CD4-positive, alpha-beta memory T cell (primary cell): ENCODE data around the gene USP36. TPM values are rescaled to one million over a fixed set of nuclear protein-coding genes. Genes with fewer than 3 reads are reported as not detected.

Experiments used
- CTCF ChIA-PET: fragments of 350-600 bp; sonication (Branson Sonifier 250); formaldehyde crosslinking; loops from one replicate; lab custom pipeline; 2021; ENCODE audit warnings: inconsistent platforms; ENCODE audit not compliant: partially characterized antibody; lab: Charles Lee
- POLR2A ChIA-PET: fragments of 350-600 bp; sonication (Branson Sonifier 250); formaldehyde crosslinking; loops from one replicate; lab custom pipeline; 2021; ENCODE audit not compliant: partially characterized antibody; lab: Charles Lee
- DNase-seq, 5 donors: peaks; one replicate each; pipeline versions ENCODE4 v3.0.0 to v3.0.0-alpha.2; 2020 to 2022; ENCODE audit warnings: mixed read lengths in 1 of 5
- H3K27ac ChIP-seq: one replicate; pipeline ENCODE4 v1.7.0; 2013; ENCODE audit warnings: low read depth, low read length
- H3K27me3 ChIP-seq: 2 replicates; pipeline ENCODE4 v1.7.0; 2013; ENCODE audit warnings: mild to moderate bottlenecking, low read length, moderate library complexity; ENCODE audit not compliant: insufficient read depth
- H3K36me3 ChIP-seq: 2 replicates; pipeline ENCODE4 v1.7.0; 2013; ENCODE audit warnings: mild to moderate bottlenecking, low read length, moderate library complexity; ENCODE audit not compliant: insufficient read depth
- H3K4me1 ChIP-seq: 2 replicates; pipeline ENCODE4 v1.7.0; 2013; ENCODE audit warnings: mild to moderate bottlenecking, low read length, moderate library complexity; ENCODE audit not compliant: insufficient read depth
- H3K4me3 ChIP-seq, 2 donors: one replicate each; pipeline ENCODE4 v1.7.0; 2013; ENCODE audit warnings: low read length in 2 of 2, mild to moderate bottlenecking in 1 of 2
- H3K9me3 ChIP-seq, 2 donors: one replicate each; pipeline ENCODE4 v1.7.0; 2013; ENCODE audit warnings: low read length in 2 of 2, control low read depth in 1 of 2; ENCODE audit not compliant: control insufficient read depth in 1 of 2
- H3K27ac Mint-ChIP-seq, 7 donors: one replicate each; pipeline ENCODE4 v1.8.0; 2020 to 2021; ENCODE audit warnings: mixed read lengths in 7 of 7, mild to moderate bottlenecking in 6 of 7, inconsistent platforms in 3 of 7, moderate library complexity in 3 of 7
- H3K27me3 Mint-ChIP-seq, 2 donors: one replicate each; pipeline ENCODE4 v1.8.0; 2020 to 2021; ENCODE audit warnings: mixed read lengths in 2 of 2
- H3K36me3 Mint-ChIP-seq, 2 donors: one replicate each; pipeline ENCODE4 v1.8.0; 2020 to 2021; ENCODE audit warnings: mixed read lengths in 2 of 2, inconsistent platforms in 1 of 2, mild to moderate bottlenecking in 1 of 2
- H3K4me1 Mint-ChIP-seq, 4 donors: one replicate each; pipeline ENCODE4 v1.8.0; 2020 to 2021; ENCODE audit warnings: mixed read lengths in 4 of 4, mild to moderate bottlenecking in 1 of 4
- H3K4me3 Mint-ChIP-seq, 8 donors: one replicate each; pipeline ENCODE4 v1.8.0; 2020 to 2021; ENCODE audit warnings: mixed read lengths in 8 of 8, mild to moderate bottlenecking in 7 of 8, moderate library complexity in 6 of 8, inconsistent platforms in 3 of 8
- H3K9me3 Mint-ChIP-seq, 8 donors: one replicate each; pipeline ENCODE4 v1.8.0; 2020 to 2021; ENCODE audit warnings: mixed read lengths in 8 of 8, mild to moderate bottlenecking in 5 of 8, inconsistent platforms in 3 of 8, moderate library complexity in 1 of 8
- intact Hi-C: fragments of 100-400 bp; cut with micrococcal nuclease; formaldehyde crosslinking; loops from one replicate; pipeline ENCODE4 v1.15.1; 2023
- polyA plus RNA-seq, 2 donors: library from polyadenylated mRNA; unstranded; fragments of 300-500 nt; fragmentation: Illumina TruSeq; gene quantifications; one replicate each; pipeline ENCODE4 v1.2.3, GENCODE V29; 2021
- total RNA-seq, 2 experiments: library from RNA; stranded (reverse); gene quantifications; one replicate each; pipeline ENCODE4 v1.2.3, GENCODE V29; 2021

The USP36 gene
- total and polyA plus RNA-seq, 4 experiments from 2014 or later = 35.4 to 183 (median 118) TPM

DNA sequence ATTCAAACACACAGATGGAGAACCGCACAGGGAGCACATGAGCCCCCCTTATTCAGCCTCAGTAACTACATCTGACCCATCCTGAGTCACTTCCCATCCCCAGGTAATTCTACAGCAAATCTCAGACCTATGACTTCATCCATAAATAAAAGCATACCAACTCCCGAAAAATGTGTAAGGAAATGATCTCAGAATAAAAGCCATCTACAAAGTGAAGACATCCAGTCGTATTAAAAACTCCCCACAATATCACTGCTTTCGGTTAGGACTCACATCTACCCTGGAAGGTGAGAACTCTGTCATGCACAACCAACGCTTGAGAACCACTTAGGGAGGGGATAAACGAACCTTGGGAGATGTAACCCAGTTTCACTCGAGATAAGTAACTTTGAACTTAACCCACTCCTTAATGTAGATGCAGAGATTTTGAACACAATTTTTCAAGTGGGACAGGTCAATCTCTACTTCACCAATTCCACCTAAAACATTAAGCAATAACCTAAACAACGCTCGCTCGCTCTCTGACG lies 1.3 kb downstream of the USP36 start:
- H3K36me3 Mint-ChIP-seq = peaks cover 31 to 49% of the 10 kb centered on the region in 2 donors
- Histone ChIP-seq H3K27me3 (no peaks in the 10 kb centered on the region), H3K36me3 (peaks cover 29% of the 10 kb centered on the region), H3K27ac (peak overlapping the region; percentile 95), H3K4me3 (peak overlapping the region; percentile 74 to 76), H3K9me3 (no peaks in the 10 kb centered on the region), H3K4me1 (peaks cover 40% of the 10 kb centered on the region)
- ChIA-PET CTCF (no interaction called here), POLR2A (interaction anchor here (0.6 to 6.3 kb wide), 4 partner anchors 10 to 41 kb away, joined by 3 to 27 read pairs (median 5); no protein-coding TSS in a partner anchor)
- no peaks in the 10 kb centered on the region for H3K27me3 Mint-ChIP-seq
- DNase-seq = peak; percentile 35 to 67 (median 56)
- peak overlapping the region; percentile 89 to 99 (median 98) for H3K27ac Mint-ChIP-seq
- H3K4me3 Mint-ChIP-seq = peak overlapping the region; percentile 93 to 99 (median 96)
- intact Hi-C loops = no loop called here
- no peaks in the 10 kb centered on the region for H3K9me3 Mint-ChIP-seq
- H3K4me1 Mint-ChIP-seq = peaks cover 40 to 74% (median 51%) of the 10 kb centered on the region in 4 donors

DNA sequence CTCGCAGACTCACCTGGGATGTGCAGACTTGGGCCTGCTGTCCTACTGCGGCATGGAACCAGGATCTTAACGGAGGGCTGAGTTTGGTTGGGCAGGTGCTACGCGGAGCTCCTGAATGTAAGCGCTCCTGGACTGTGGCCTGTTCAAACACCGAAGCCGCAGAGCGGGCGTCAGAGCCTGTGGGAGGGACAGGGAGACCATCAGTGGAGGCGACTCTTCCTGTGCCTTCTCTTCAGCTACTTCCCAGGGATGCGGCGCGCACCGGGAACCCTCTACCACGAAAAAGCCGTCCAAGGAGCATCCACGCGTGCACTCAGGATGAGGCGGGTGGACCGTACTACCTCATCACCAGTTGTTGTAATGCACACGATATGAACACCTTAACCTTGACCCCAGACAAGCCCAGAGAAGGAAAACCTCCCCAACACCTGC lies 2.0 kb downstream of the USP36 start:
- peaks cover 35% of the 10 kb centered on the region for H3K36me3 ChIP-seq
- Mint-ChIP-seq H3K4me1 (peaks cover 40 to 69% (median 48%) of the 10 kb centered on the region in 4 donors), H3K9me3 (no peaks in the 10 kb centered on the region), H3K4me3 (peak overlapping the region; percentile 93 to 99 (median 96)), H3K27ac (peak overlapping the region; percentile 73 to 99 (median 98)), H3K36me3 (peaks cover 38 to 55% of the 10 kb centered on the region in 2 donors), H3K27me3 (no peaks in the 10 kb centered on the region)
- intact Hi-C loops = no loop called here
- ChIA-PET CTCF (no interaction called here), POLR2A (interaction anchor here (0.6 to 6.3 kb wide), 8 partner anchors 9 to 103 kb away, joined by 3 to 27 read pairs (median 4); no protein-coding TSS in a partner anchor)
- no peaks in the 10 kb centered on the region for H3K27me3 ChIP-seq
- H3K4me1 ChIP-seq = peaks cover 40% of the 10 kb centered on the region
- DNase-seq = no peak
- no peaks in the 10 kb centered on the region for H3K9me3 ChIP-seq
- H3K27ac ChIP-seq = peak overlapping the region; percentile 95
- peak overlapping the region in 1 of 2 donors; percentile 76 for H3K4me3 ChIP-seq

DNA sequence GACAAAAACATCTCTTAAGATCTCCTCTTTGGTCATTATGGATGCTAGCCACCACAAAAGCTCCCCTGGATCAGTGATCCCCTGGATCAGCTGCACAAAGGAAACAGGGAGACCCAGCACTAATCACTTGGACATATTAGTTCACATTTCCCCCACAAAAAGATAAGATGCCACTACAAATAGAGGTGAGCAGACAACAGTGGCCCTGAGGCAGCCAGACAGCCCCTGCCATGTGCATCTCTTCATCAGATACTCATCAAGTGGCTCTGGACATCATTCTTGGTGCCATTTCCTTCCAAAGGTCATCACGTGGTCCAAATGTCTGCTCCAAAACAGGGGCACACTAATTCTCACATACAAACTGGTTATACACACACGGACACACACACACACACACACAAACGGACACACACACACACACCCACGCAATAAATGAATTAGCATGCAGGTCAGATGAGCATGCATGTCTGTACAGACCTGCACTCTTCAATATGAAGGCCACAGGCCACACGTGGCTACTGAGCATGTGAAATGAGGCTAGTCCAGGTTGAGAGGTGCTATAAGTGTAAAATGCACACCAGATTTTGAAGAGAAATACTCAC lies 4.1 kb downstream of the USP36 start:
- H3K27me3 Mint-ChIP-seq = no peaks in the 10 kb centered on the region
- H3K4me3 Mint-ChIP-seq = peak overlapping the region in 2 of 8 donors; percentile 27 to 42
- H3K36me3 ChIP-seq = peaks cover 51% of the 10 kb centered on the region
- no peak overlapping the region for H3K27ac ChIP-seq
- no peak overlapping the region for H3K4me3 ChIP-seq
- intact Hi-C loops = no loop called here
- H3K9me3 Mint-ChIP-seq = no peaks in the 10 kb centered on the region
- no peak for DNase-seq
- CTCF ChIA-PET = interaction anchor here (0.7 to 0.9 kb wide), 2 partner anchors 19 to 37 kb away, joined by 3 read pairs; no protein-coding TSS in a partner anchor
- H3K27ac Mint-ChIP-seq = peak overlapping the region in 4 of 7 donors; percentile 47 to 93 (median 76)
- peaks cover 57 to 76% of the 10 kb centered on the region in 2 donors for H3K36me3 Mint-ChIP-seq
- H3K27me3 ChIP-seq = no peaks in the 10 kb centered on the region
- no peaks in the 10 kb centered on the region for H3K9me3 ChIP-seq
- H3K4me1 Mint-ChIP-seq = peaks cover 34 to 67% (median 43%) of the 10 kb centered on the region in 4 donors
- H3K4me1 ChIP-seq = peaks cover 28% of the 10 kb centered on the region
- POLR2A ChIA-PET = interaction anchor here (6.3 kb wide), 1 partner anchor 17 kb away, joined by 27 read pairs; no protein-coding TSS in a partner anchor

DNA sequence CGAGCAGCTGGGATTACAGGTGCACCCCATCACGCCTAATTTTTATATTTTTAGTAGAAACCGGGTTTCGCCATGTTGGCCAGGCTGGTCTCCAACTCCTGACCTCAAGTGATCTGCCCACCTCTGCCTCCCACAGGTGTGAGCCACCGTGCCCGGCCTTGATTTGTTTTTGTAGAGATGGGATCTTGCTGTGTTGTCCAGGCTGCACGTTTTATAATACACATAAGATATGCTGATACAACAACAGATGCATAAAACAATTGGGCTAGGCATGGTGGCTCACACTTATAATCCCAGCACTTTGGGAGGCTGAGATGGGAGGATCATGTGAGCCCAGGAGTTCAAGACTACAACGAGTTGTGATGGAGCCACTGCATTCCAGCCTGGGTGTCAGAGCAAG lies 6.0 kb downstream of the USP36 start:
- H3K27me3 Mint-ChIP-seq = no peaks in the 10 kb centered on the region
- H3K36me3 Mint-ChIP-seq = peaks cover 66 to 84% of the 10 kb centered on the region in 2 donors
- Histone ChIP-seq H3K4me1 (peaks cover 24% of the 10 kb centered on the region), H3K4me3 (no peak overlapping the region), H3K27me3 (no peaks in the 10 kb centered on the region), H3K27ac (no peak overlapping the region), H3K36me3 (peaks cover 57% of the 10 kb centered on the region), H3K9me3 (no peaks in the 10 kb centered on the region)
- H3K4me1 Mint-ChIP-seq = peaks cover 36 to 63% (median 44%) of the 10 kb centered on the region in 4 donors
- no peak overlapping the region for H3K27ac Mint-ChIP-seq
- H3K4me3 Mint-ChIP-seq = no peak overlapping the region
- ChIA-PET CTCF (interaction anchor here (0.8 kb wide), 1 partner anchor 127 kb away, joined by 4 read pairs; no protein-coding TSS in a partner anchor), POLR2A (interaction anchor here (6.3 kb wide), 1 partner anchor 15 kb away, joined by 27 read pairs; no protein-coding TSS in a partner anchor)
- DNase-seq = no peak
- H3K9me3 Mint-ChIP-seq = no peaks in the 10 kb centered on the region
- intact Hi-C loops = no loop called here

DNA sequence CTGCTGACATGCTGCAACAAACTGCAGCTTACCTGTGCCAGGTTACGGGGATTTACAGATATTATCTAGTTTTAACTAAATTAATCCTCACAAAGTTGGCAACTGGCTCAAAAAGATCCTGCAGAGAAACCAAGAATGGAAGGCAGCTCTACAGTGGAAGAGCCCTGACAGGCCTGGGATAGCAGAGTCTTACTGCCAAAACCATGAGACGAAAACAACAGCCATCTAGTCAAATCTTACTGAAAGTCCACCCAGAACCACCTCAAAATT lies 8.1 kb downstream of the USP36 start:
- H3K27ac ChIP-seq = no peak overlapping the region
- peaks cover 73% of the 10 kb centered on the region for H3K36me3 ChIP-seq
- Mint-ChIP-seq H3K27me3 (no peaks in the 10 kb centered on the region), H3K9me3 (no peaks in the 10 kb centered on the region), H3K36me3 (peaks cover 72 to 91% of the 10 kb centered on the region in 2 donors), H3K27ac (peak overlapping the region in 1 of 7 donors; percentile 62), H3K4me3 (no peak overlapping the region), H3K4me1 (peaks cover 18 to 51% (median 28%) of the 10 kb centered on the region in 4 donors)
- CTCF ChIA-PET = no interaction called here
- intact Hi-C loops = no loop called here
- H3K4me3 ChIP-seq = no peak overlapping the region
- H3K27me3 ChIP-seq = no peaks in the 10 kb centered on the region
- no peak for DNase-seq
- POLR2A ChIA-PET = interaction anchor here (2.1 to 3.0 kb wide), 2 partner anchors 8 to 13 kb away, joined by 9 to 11 read pairs; partner anchors contain the start of gene USP36
- peaks cover 4% of the 10 kb centered on the region for H3K4me1 ChIP-seq
- no peaks in the 10 kb centered on the region for H3K9me3 ChIP-seq

DNA sequence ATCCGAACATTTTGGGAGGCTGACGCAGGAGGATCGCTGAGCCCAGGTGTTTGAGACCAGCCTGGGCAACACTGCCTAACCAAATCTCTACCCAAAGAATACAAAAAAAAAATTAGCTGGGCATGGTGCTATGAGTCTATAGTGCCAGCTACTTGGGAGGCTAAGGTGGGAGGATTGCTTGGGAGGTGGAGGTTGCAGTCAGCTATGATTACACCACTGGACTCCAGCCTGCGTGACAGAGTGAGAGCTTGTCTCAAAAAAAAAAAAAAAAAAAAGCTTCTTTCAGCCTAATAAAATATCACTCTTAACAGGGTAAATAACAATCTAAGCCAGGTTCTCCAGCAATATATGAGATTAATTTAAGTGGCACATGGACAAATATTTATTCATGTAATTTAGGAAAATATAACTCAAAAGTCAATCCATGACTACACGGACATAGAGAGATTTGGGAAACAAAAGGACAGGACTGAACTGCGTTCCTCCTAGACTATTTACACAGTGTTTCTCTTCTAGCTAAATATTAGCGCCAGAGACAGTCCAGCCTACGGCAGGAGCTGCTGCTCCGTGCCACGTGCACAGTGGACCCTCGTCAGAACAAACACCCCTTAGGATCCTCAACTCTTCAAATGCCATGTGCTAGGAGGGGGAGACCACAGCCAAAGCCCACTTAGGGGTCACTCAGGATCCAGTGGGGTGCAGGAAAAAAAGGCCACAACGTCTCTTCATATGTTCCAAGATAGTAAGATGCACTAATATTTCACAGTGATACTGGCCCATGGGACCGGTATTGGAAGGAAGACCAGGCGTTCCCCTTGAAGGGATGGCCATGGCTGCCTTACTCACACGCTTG lies 8.7 kb downstream of the USP36 start:
- Mint-ChIP-seq H3K9me3 (no peaks in the 10 kb centered on the region), H3K4me3 (no peak overlapping the region), H3K36me3 (peaks cover 74 to 90% of the 10 kb centered on the region in 2 donors), H3K4me1 (peaks cover 14 to 45% (median 24%) of the 10 kb centered on the region in 4 donors), H3K27ac (peak overlapping the region in 3 of 7 donors; percentile 42 to 82 (median 61)), H3K27me3 (no peaks in the 10 kb centered on the region)
- Histone ChIP-seq H3K27me3 (no peaks in the 10 kb centered on the region), H3K9me3 (no peaks in the 10 kb centered on the region), H3K4me1 (no peaks in the 10 kb centered on the region), H3K36me3 (peaks cover 73% of the 10 kb centered on the region), H3K27ac (no peak overlapping the region), H3K4me3 (no peak overlapping the region)
- intact Hi-C loops = no loop called here
- ChIA-PET POLR2A (interaction anchor here (2.1 to 3.0 kb wide), 2 partner anchors 9 to 13 kb away, joined by 9 to 11 read pairs; partner anchors contain the start of gene USP36), CTCF (interaction anchor here (0.6 to 1.1 kb wide), 3 partner anchors 16 to 126 kb away, joined by 3 read pairs; no protein-coding TSS in a partner anchor)
- peak in 1 of 5 donors; percentile 13 for DNase-seq
